Psoas muscle (tissue), 8 donors: Measurements from ENCODE around the gene SLC25A15. TPM values are rescaled to one million over a fixed set of nuclear protein-coding genes. Genes with fewer than 3 reads are reported as not detected.

Experiments
- ATAC-seq, 4 donors: fragments of 200-7000 bp; cut with Tn5 transposase; one replicate each; pipeline ENCODE4 v1.9.1; 2020; ENCODE audit warnings: moderate library complexity in 3 of 4, mild to moderate bottlenecking in 2 of 4
- DNase-seq, 2 donors: peaks; one replicate each; pipeline ENCODE4 v3.0.0-alpha.2; 2020
- H3K27ac ChIP-seq: fragments of 200-600 bp; one replicate; pipeline ENCODE4 v1.8.0; 2022
- H3K27me3 ChIP-seq, 3 donors: fragments of 200-600 bp in 1 of 3; one replicate each; pipeline versions ENCODE4 v1.6.1 to v1.8.0; 2013 to 2022; ENCODE audit warnings: low read length in 2 of 3, mild to moderate bottlenecking in 2 of 3, moderate library complexity in 1 of 3; ENCODE audit not compliant: insufficient read depth in 3 of 3
- H3K36me3 ChIP-seq, 2 donors: fragments of 200-600 bp in 1 of 2; one replicate each; pipeline versions ENCODE4 v1.6.1 to v1.8.0; 2013 to 2022; ENCODE audit warnings: low read depth in 1 of 2, mild to moderate bottlenecking in 1 of 2, moderate library complexity in 1 of 2; ENCODE audit not compliant: insufficient read depth in 1 of 2
- H3K4me1 ChIP-seq: fragments of 200-600 bp; one replicate; pipeline ENCODE4 v1.8.0; 2022
- H3K4me3 ChIP-seq: fragments of 200-600 bp; one replicate; pipeline ENCODE4 v1.8.0; 2022; ENCODE audit warnings: mild to moderate bottlenecking
- H3K9me3 ChIP-seq: fragments of 200-600 bp; one replicate; pipeline ENCODE4 v1.8.0; 2022
- WGBS, 3 donors: extraction: QIAGEN DNeasy Blood & Tissue Kit; methylation state at CpG; one replicate each; pipeline versions ENCODE4 v1.1.6 to v1.1.7; 2013; 5-methylcytosine and 5-hydroxymethylcytosine counted together
- intact Hi-C, 2 donors: fragments of 100-400 bp; cut with DNase I; formaldehyde crosslinking; loops; one replicate each; pipeline versions ENCODE4 v1.11.0 to v1.14.2; 2022
- polyA plus RNA-seq, 3 donors: library from polyadenylated mRNA; stranded (reverse); fragments of 200-250 nt; gene quantifications; one replicate each; pipeline ENCODE4 v1.2.3, GENCODE V29; 2013
- total RNA-seq, 4 donors: library from RNA; stranded (reverse); fragmentation: NEBNext Ultra II Directional in 2 of 4; extraction: Animal tissue kit (Norgen Biotek cat#: 25700) in 2 of 4; gene quantifications; one replicate each; pipeline versions ENCODE4 v1.2.1 to v1.2.4, GENCODE V29; 2021 to 2023
- TF ChIP-seq, protein P1 (sequence below): fragments of 200-600 bp; IDR thresholded peaks from one replicate; pipeline ENCODE4 v1.8.0; 2022; ENCODE audit warnings: antibody characterized with exemption
- donor health status: healthy with polysubstance abuse.
- donor health status: DM: no; HTN: no; CAD: no; lungs with moderate emphysema.
- donor health status: Bipolar disorder and iron deficiency.
- donor health status: healthy.
- donor health status: DM: yes; HTN: yes; CAD: no.
- donor health status: DM: no; HTN: no; CAD: no.
- donor health status: DM: no; HTN: no; CAD: no.
- donor health status: DM: yes; HTN: yes; CAD: no.

SLC25A15 gene
- total and polyA plus RNA-seq, 7 donors: 3.8 to 15.8 (median 5.0) TPM

DNA sequence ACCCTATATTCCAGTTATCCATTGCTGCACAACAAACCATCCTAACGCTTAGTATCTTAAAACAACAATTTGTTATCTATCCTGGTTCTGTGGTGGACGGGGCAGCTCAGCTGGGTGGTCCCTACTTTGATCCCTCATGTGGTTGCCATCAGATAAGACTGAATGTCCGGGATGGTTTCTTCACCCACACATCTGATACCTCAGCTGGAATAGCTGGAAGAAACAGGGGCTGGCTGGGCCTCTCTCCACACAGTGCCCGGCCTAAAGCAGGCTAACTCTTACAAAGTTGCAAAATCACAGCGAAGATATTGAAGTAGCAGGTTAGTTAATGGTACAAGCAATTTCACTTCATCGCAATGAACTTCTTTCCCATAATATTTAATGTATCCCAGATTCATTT lies 14.7 kb upstream of the SLC25A15 start:
- TF ChIP-seq, protein P1, sequence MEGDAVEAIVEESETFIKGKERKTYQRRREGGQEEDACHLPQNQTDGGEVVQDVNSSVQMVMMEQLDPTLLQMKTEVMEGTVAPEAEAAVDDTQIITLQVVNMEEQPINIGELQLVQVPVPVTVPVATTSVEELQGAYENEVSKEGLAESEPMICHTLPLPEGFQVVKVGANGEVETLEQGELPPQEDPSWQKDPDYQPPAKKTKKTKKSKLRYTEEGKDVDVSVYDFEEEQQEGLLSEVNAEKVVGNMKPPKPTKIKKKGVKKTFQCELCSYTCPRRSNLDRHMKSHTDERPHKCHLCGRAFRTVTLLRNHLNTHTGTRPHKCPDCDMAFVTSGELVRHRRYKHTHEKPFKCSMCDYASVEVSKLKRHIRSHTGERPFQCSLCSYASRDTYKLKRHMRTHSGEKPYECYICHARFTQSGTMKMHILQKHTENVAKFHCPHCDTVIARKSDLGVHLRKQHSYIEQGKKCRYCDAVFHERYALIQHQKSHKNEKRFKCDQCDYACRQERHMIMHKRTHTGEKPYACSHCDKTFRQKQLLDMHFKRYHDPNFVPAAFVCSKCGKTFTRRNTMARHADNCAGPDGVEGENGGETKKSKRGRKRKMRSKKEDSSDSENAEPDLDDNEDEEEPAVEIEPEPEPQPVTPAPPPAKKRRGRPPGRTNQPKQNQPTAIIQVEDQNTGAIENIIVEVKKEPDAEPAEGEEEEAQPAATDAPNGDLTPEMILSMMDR: no peak
- WGBS, 3 donors: 76 to 87% (median 81%) methylated on average over 6 of the region's 6 CpGs
- ATAC-seq: no peak
- Histone ChIP-seq H3K27ac (no peak overlapping the region), H3K4me3 (no peak overlapping the region), H3K9me3 (no peaks in the 10 kb centered on the region), H3K36me3 (no peaks in the 10 kb centered on the region), H3K27me3 (no peaks in the 10 kb centered on the region), H3K4me1 (peaks cover 7% of the 10 kb centered on the region)
- intact Hi-C loops: loop anchor here in 1 of 2 donors (5.0 to 10.0 kb wide), 2 partner anchors 290 to 832 kb away; partner anchors contain the start of gene WBP4
- no peak for DNase-seq

DNA sequence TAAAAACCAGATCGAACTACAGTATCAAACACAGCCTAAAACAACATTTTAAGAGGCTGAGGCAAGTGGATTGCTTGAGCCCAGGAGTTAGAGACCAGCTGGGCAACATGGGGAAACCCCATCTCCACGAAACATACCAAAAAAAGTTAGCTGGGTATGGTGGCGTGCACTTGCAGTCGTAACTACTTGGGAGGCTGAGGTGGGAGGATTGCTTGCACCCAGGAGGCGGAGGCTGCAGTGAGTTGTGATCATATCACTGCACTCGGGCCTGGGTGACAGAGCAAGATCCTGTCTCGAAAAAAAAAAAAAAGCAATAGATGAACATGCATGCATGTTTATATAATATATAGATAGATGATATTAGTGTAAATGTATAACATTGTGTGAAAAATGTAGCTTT lies 13.2 kb upstream of the SLC25A15 start:
- intact Hi-C loops: loop anchor here in 1 of 2 donors (2.0 to 10.0 kb wide), 3 partner anchors 289 to 1093 kb away; partner anchors contain the start of gene WBP4
- ATAC-seq (no peak), DNase-seq (no peak)
- WGBS, 3 donors: 80 to 88% (median 84%) methylated on average over 7 of the region's 7 CpGs
- no peak overlapping the region for H3K27ac ChIP-seq
- no peaks in the 10 kb centered on the region for H3K9me3 ChIP-seq
- no peaks in the 10 kb centered on the region for H3K36me3 ChIP-seq
- no peak overlapping the region for H3K4me3 ChIP-seq
- no peaks in the 10 kb centered on the region for H3K27me3 ChIP-seq
- TF ChIP-seq, protein P1: no peak
- no peaks in the 10 kb centered on the region for H3K4me1 ChIP-seq

DNA sequence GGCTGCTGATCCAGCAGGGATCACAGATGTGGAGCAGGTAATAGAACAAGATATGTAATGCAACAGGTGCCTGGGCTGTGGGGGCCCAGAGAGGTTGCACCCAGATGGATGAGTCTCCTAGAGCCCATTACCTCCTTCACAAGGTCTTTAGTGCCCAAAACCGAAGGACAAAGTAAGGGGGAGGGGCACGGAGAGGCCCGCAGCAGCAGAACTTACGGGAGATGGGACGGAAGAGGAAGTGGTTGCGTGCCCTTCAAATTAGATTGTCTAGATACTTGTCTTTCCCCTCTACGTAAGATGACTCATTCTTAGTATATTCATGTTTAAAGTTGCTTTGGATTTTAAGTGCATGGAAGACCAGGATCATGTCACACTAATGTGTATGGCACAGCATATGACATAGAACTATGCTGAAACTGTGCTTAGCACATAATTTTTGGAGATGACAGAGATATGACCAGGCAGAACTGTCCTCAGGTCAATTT lies 12.7 kb upstream of the SLC25A15 start:
- no peaks in the 10 kb centered on the region for H3K27me3 ChIP-seq
- TF ChIP-seq, protein P1: no peak
- intact Hi-C loops: loop anchor here in 1 of 2 donors (2.0 to 10.0 kb wide), 3 partner anchors 288 to 1094 kb away; partner anchors contain the start of gene WBP4
- no peak for DNase-seq
- no peaks in the 10 kb centered on the region for H3K9me3 ChIP-seq
- ATAC-seq: peak; percentile 6 to 18 (median 12)
- H3K4me1 ChIP-seq: no peaks in the 10 kb centered on the region
- no peaks in the 10 kb centered on the region for H3K36me3 ChIP-seq
- H3K27ac ChIP-seq: no peak overlapping the region
- H3K4me3 ChIP-seq: no peak overlapping the region
- 56 to 67% (median 63%) methylated on average over 7 of the region's 7 CpGs for WGBS, 3 donors

DNA sequence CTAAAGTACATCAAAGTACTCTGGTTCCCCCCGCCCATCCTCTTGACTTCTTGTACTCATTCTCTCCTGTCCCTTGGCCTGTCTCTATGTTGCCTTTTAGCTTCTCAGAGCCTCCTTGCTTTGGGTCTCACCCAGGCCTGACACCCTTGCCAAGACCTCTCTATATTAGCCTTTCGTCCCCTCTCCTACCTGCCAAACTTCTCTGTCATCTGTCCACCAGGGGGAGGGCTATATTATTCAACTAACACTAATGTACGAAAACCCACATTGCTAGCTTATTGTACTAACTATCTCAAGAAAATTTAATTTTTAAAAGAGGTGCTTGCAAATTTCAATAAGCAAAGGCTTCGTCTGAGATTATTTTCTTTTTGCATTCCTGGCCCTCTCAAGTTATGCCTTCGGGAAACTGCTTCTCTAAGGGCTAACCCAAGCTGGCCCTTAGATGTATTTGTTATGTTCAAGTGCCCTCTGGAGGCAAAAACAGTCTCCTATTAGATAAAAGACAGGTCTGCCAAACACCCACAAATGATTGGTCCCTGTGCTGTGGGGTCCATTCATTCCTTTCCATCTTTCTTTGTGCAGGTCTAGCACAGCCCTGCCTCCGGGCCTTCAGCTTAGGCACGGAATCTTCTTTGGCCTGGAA lies 12.1 kb upstream of the SLC25A15 start:
- H3K4me1 ChIP-seq: no peaks in the 10 kb centered on the region
- H3K36me3 ChIP-seq: no peaks in the 10 kb centered on the region
- no peak for DNase-seq
- TF ChIP-seq, protein P1: peak; percentile 69
- intact Hi-C loops: loop anchor here in 1 of 2 donors (2.0 to 10.0 kb wide), 3 partner anchors 288 to 1094 kb away; partner anchors contain the start of gene WBP4
- ATAC-seq: peak; percentile 83 to 97 (median 88)
- H3K4me3 ChIP-seq: peak overlapping the region; percentile 57
- 14 to 20% (median 18%) methylated on average over 7 of the region's 7 CpGs for WGBS, 3 donors
- no peaks in the 10 kb centered on the region for H3K9me3 ChIP-seq
- H3K27me3 ChIP-seq: no peaks in the 10 kb centered on the region
- no peak overlapping the region for H3K27ac ChIP-seq
